Caki2 (cell line): ENCODE results near the gene POU2AF2. TPM values are rescaled to one million over a fixed set of nuclear protein-coding genes. Genes with fewer than 3 reads are reported as not detected.
"Not testable (repeated sequence)": the region's sequence is repeated elsewhere in the genome, so short reads cannot be mapped to it uniquely, and the experiment has no call there.

Experiments
- DNase-seq: peaks from one replicate; pipeline ENCODE4 v3.0.0-alpha.2; 2015; ENCODE audit warnings: low read depth
- in situ Hi-C: cut with HindIII; loops from 2 replicates; pipeline ENCODE4 v1.10.0; 2016; ENCODE audit warnings: low sequenced_read_pairs, low pct_unique_long_range_greater_than_20kb, mixed read lengths
- total RNA-seq: library from RNA; depleted of rRNA; stranded (reverse); fragments of >200 nt; shearing (Covaris generic); gene quantifications from 2 replicates; pipeline ENCODE4 v1.2.3, GENCODE V29; 2014; ENCODE audit warnings: low replicate concordance; rRNA removed

POU2AF2 gene
- total RNA-seq, 1 experiment from 2014 or later, result not detected

- DNase-seq, in situ Hi-C loops: not testable (repeated sequence)
These were observed 74.7 kb downstream of the POU2AF2 start for GRCh38 chr11:111320199-111320598.

- in situ Hi-C loops, result no loop called here
- no peak for DNase-seq
These were observed 75.4 kb downstream of the POU2AF2 start for GRCh38 chr11:111320728-111321568.

GRCh38 chr11:111322534-111322933 is 77.0 kb downstream of the POU2AF2 start:
- no peak for DNase-seq
- in situ Hi-C loops, result no loop called here

- in situ Hi-C loops, result no loop called here
- DNase-seq, result no peak
These were observed 78.8 kb downstream of the POU2AF2 start for GRCh38 chr11:111324277-111324720.

GRCh38 chr11:111325259-111325658 is 79.7 kb downstream of the POU2AF2 start:
- in situ Hi-C loops, result no loop called here
- DNase-seq, result no peak

- no peak for DNase-seq
- in situ Hi-C loops, result no loop called here
These were observed 81.3 kb downstream of the POU2AF2 start for GRCh38 chr11:111326824-111327223.

GRCh38 chr11:111327908-111328624 is 82.5 kb downstream of the POU2AF2 start:
- in situ Hi-C loops, result no loop called here
- no peak for DNase-seq

- DNase-seq, result no peak
- in situ Hi-C loops, result no loop called here
These were observed 84.0 kb downstream of the POU2AF2 start for GRCh38 chr11:111329306-111330204.

- no peak for DNase-seq
- in situ Hi-C loops, result no loop called here
These were observed 84.8 kb downstream of the POU2AF2 start for GRCh38 chr11:111330234-111330893.

- DNase-seq, result no peak
These were observed 86.4 kb downstream of the POU2AF2 start for GRCh38 chr11:111331711-111332479.

GRCh38 chr11:111334532-111335502 is 89.3 kb downstream of the POU2AF2 start:
- no peak for DNase-seq
- in situ Hi-C loops, result no loop called here

More at GRCh38 chr11:111331711-111332479, 86.4 kb downstream of the POU2AF2 start:
- in situ Hi-C loops, result no loop called here

GRCh38 chr11:111335549-111335948 is 90.0 kb downstream of the POU2AF2 start:
- DNase-seq, result no peak

More at GRCh38 chr11:111335549-111335948, 90.0 kb downstream of the POU2AF2 start:
- in situ Hi-C loops, result no loop called here

Other genes starting within 250 kb of the POU2AF2 start
- not detected in 2 replicates for gene POU2AF3, start 52.8 kb downstream of the POU2AF2 start, total RNA-seq
- gene POU2AF1, start 133.6 kb downstream of the POU2AF2 start, total RNA-seq, result not detected in 2 replicates